Measurements from ENCODE around the gene TIAM1. TPM values are rescaled to one million over a fixed set of nuclear protein-coding genes. Genes with fewer than 3 reads are reported as not detected.

The TIAM1 gene
- total RNA-seq, 1 experiment from 2014 or later: 15.2 TPM

- Mint-ChIP-seq H3K27me3 (ENCODE audit: unreplicated experiment) (no peaks in the 10 kb centered on the region), H3K27ac (ENCODE audit: unreplicated experiment) (no peak overlapping the region), H3K4me3 (ENCODE audit: low read depth, unreplicated experiment) (no peak overlapping the region), H3K4me1 (ENCODE audit: low read depth, unreplicated experiment) (peaks cover 13% of the 10 kb centered on the region), H3K9me3 (ENCODE audit: low read depth, unreplicated experiment) (peaks cover 3% of the 10 kb centered on the region), H3K36me3 (ENCODE audit: insufficient read depth, unreplicated experiment) (no peaks in the 10 kb centered on the region)
- BruUV-seq (replicated peaks): no TSS peak
- CTCF ChIA-PET: no interaction called here
- DNase-seq: no peak
- intact Hi-C loops (cut with micrococcal nuclease; ENCODE audit: unreplicated experiment): no loop called here
- TF ChIP-seq, protein P1, sequence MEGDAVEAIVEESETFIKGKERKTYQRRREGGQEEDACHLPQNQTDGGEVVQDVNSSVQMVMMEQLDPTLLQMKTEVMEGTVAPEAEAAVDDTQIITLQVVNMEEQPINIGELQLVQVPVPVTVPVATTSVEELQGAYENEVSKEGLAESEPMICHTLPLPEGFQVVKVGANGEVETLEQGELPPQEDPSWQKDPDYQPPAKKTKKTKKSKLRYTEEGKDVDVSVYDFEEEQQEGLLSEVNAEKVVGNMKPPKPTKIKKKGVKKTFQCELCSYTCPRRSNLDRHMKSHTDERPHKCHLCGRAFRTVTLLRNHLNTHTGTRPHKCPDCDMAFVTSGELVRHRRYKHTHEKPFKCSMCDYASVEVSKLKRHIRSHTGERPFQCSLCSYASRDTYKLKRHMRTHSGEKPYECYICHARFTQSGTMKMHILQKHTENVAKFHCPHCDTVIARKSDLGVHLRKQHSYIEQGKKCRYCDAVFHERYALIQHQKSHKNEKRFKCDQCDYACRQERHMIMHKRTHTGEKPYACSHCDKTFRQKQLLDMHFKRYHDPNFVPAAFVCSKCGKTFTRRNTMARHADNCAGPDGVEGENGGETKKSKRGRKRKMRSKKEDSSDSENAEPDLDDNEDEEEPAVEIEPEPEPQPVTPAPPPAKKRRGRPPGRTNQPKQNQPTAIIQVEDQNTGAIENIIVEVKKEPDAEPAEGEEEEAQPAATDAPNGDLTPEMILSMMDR (IDR thresholded peaks at IDR 0.05; ENCODE audit: unreplicated experiment): no peak
These were observed 64.8 kb downstream of the TIAM1 start for GRCh38 chr21:31279214-31279613.

DNA sequence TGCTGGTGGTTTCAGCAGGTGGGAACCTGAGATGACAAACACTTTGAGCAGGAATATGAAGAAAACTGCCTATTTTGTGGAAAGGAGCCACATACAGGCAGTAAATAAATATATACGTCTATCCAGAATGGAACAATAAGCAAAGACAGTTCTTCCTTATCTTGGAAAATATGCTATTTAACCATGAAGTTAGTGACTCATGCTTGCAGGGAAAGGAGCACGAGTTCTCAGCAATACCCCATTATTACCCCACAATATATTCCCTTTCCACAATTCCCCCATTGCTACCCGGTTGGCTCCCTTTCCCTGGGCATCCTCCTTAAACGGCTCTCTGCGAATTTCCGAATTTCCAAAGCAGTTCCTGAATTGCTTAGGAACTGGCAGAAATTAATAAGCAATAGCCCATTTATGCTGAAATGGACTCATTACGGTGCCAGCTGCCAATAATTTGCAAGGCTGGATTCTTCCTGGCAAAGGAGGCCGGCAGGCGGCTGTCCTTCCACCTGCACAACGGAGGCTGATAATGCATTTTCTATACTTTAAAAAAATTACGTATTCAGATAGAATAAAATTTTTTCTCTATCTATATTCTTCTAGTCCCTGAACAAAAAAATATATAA is 65.4 kb downstream of the TIAM1 start:
- Mint-ChIP-seq H3K36me3 (ENCODE audit: insufficient read depth, unreplicated experiment) (no peaks in the 10 kb centered on the region), H3K27me3 (ENCODE audit: unreplicated experiment) (no peaks in the 10 kb centered on the region), H3K9me3 (ENCODE audit: low read depth, unreplicated experiment) (peaks cover 3% of the 10 kb centered on the region), H3K4me1 (ENCODE audit: low read depth, unreplicated experiment) (peaks cover 13% of the 10 kb centered on the region), H3K4me3 (ENCODE audit: low read depth, unreplicated experiment) (no peak overlapping the region), H3K27ac (ENCODE audit: unreplicated experiment) (no peak overlapping the region)
- TF ChIP-seq, protein P1 (IDR thresholded peaks at IDR 0.05; ENCODE audit: unreplicated experiment): no peak
- no peak for DNase-seq
- intact Hi-C loops (cut with micrococcal nuclease; ENCODE audit: unreplicated experiment): no loop called here
- CTCF ChIA-PET: no interaction called here
- BruUV-seq (replicated peaks): no TSS peak

- H3K9me3 Mint-ChIP-seq (ENCODE audit: low read depth, unreplicated experiment): peaks cover 3% of the 10 kb centered on the region
- CTCF ChIA-PET: no interaction called here
- intact Hi-C loops (cut with micrococcal nuclease; ENCODE audit: unreplicated experiment): no loop called here
- BruUV-seq (replicated peaks): no TSS peak
- no peak overlapping the region for H3K4me3 Mint-ChIP-seq (ENCODE audit: low read depth, unreplicated experiment)
- H3K4me1 Mint-ChIP-seq (ENCODE audit: low read depth, unreplicated experiment): no peaks in the 10 kb centered on the region
- H3K27me3 Mint-ChIP-seq (ENCODE audit: unreplicated experiment): no peaks in the 10 kb centered on the region
- TF ChIP-seq, protein P1 (IDR thresholded peaks at IDR 0.05; ENCODE audit: unreplicated experiment): no peak
- no peaks in the 10 kb centered on the region for H3K36me3 Mint-ChIP-seq (ENCODE audit: insufficient read depth, unreplicated experiment)
- H3K27ac Mint-ChIP-seq (ENCODE audit: unreplicated experiment): no peak overlapping the region
- no peak for DNase-seq
These were observed 67.4 kb downstream of the TIAM1 start for GRCh38 chr21:31276663-31277062.

GRCh38 chr21:31275901-31276300 is 68.2 kb downstream of the TIAM1 start:
- Mint-ChIP-seq H3K27me3 (ENCODE audit: unreplicated experiment) (no peaks in the 10 kb centered on the region), H3K27ac (ENCODE audit: unreplicated experiment) (no peak overlapping the region), H3K4me3 (ENCODE audit: low read depth, unreplicated experiment) (no peak overlapping the region), H3K36me3 (ENCODE audit: insufficient read depth, unreplicated experiment) (no peaks in the 10 kb centered on the region), H3K9me3 (ENCODE audit: low read depth, unreplicated experiment) (no peaks in the 10 kb centered on the region), H3K4me1 (ENCODE audit: low read depth, unreplicated experiment) (no peaks in the 10 kb centered on the region)
- TF ChIP-seq, protein P1 (IDR thresholded peaks at IDR 0.05; ENCODE audit: unreplicated experiment): no peak
- no peak for DNase-seq
- intact Hi-C loops (cut with micrococcal nuclease; ENCODE audit: unreplicated experiment): no loop called here
- BruUV-seq (replicated peaks): no TSS peak
- CTCF ChIA-PET: no interaction called here
